ENCODE results near the gene MIDN.

- TF ChIP-seq CTCF (IDR thresholded peaks at IDR 0.05; ENCODE audit: extremely low read depth in 1 of 2, insufficient read depth in 1 of 2, low read depth in 1 of 2, low read length in 2 of 2), result no peak
- TF ChIP-seq POLR2A (IDR thresholded peaks at IDR 0.05; ENCODE audit: low read depth, low read length), result no peak
- TF ChIP-seq, protein P1, sequence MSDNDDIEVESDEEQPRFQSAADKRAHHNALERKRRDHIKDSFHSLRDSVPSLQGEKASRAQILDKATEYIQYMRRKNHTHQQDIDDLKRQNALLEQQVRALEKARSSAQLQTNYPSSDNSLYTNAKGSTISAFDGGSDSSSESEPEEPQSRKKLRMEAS (IDR thresholded peaks at IDR 0.05; ENCODE audit: insufficient read depth, insufficient read length), result no peak
These were observed 28.7 kb downstream of the MIDN start for GRCh38 chr19:1277061-1277460.

Measured in endothelial cell of umbilical vein (primary cell).